IPS-15b (cell line): ENCODE results near the gene WNT6.
"Not testable (repeated sequence)": the region's sequence is repeated elsewhere in the genome, so short reads cannot be mapped to it uniquely, and the experiment has no call there.

Experiments
- H3K27me3 ChIP-seq: one replicate; pipeline ENCODE4 v1.6.1; 2013; ENCODE audit warnings: low read length; ENCODE audit not compliant: control insufficient read depth, insufficient read depth
- H3K36me3 ChIP-seq: one replicate; pipeline ENCODE4 v1.6.1; 2013; ENCODE audit warnings: low read length; ENCODE audit not compliant: control insufficient read depth, insufficient read depth
- H3K4me1 ChIP-seq: one replicate; pipeline ENCODE4 v1.6.1; 2013; ENCODE audit warnings: mild to moderate bottlenecking, low read length; ENCODE audit not compliant: control insufficient read depth, insufficient read depth
- H3K4me3 ChIP-seq: one replicate; pipeline ENCODE4 v1.5.1; 2013; ENCODE audit warnings: low read depth, low read length
- H3K9ac ChIP-seq: one replicate; pipeline ENCODE4 v1.6.1; 2013; ENCODE audit warnings: low read depth, mild to moderate bottlenecking, low read length
- H3K9me3 ChIP-seq: one replicate; pipeline ENCODE4 v1.6.1; 2013; ENCODE audit warnings: mild to moderate bottlenecking, low read length; ENCODE audit not compliant: control insufficient read depth, insufficient read depth

WNT6 gene

DNA sequence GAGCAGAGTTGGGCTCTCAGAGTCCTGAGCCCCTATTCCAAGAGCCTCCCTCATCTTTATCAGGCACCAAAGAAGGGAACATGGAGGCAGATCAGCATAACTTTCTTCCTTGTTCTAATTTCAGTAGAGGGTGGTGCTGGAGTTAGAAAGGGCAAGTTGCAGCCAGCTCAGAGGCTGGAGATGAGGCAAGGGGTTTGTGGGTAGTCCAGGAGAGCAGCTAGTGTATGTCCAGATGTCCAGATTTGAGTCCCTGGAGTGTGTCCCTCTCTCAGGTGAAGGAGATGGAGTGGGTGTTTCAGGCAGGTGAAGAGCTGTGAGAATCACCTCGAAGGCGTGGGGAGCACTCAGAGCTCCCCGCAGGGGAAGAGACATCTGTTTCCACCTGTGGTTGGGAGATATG, 27.5 kb upstream of the WNT6 start:
- no peak overlapping the region for H3K4me3 ChIP-seq
- no peaks in the 10 kb centered on the region for H3K9me3 ChIP-seq
- no peaks in the 10 kb centered on the region for H3K36me3 ChIP-seq
- H3K27me3 ChIP-seq: peaks cover 3% of the 10 kb centered on the region
- H3K9ac ChIP-seq: no peak overlapping the region
- no peaks in the 10 kb centered on the region for H3K4me1 ChIP-seq

DNA sequence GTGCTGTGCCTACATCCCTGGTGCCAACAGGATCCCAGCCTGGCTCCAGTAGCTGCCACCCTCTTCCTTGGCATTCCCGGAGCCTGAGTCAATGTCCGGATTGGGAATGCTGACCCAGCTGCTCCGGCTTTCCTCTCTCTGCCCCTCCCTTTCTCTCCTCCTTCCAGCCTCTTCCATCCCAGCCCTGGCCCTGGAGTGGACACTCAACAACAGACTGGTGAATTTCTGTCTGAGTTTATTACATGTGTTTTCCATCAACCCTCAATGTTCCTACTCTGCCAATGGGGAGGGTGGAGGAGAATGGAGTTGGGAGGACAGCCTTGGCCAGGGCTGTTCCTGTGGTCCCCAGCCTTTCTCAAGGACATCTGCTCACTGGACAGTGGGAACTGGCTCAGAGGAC, 27.1 kb upstream of the WNT6 start:
- H3K9ac ChIP-seq: no peak overlapping the region
- peaks cover 3% of the 10 kb centered on the region for H3K27me3 ChIP-seq
- no peaks in the 10 kb centered on the region for H3K9me3 ChIP-seq
- no peaks in the 10 kb centered on the region for H3K36me3 ChIP-seq
- no peak overlapping the region for H3K4me3 ChIP-seq
- no peaks in the 10 kb centered on the region for H3K4me1 ChIP-seq

DNA sequence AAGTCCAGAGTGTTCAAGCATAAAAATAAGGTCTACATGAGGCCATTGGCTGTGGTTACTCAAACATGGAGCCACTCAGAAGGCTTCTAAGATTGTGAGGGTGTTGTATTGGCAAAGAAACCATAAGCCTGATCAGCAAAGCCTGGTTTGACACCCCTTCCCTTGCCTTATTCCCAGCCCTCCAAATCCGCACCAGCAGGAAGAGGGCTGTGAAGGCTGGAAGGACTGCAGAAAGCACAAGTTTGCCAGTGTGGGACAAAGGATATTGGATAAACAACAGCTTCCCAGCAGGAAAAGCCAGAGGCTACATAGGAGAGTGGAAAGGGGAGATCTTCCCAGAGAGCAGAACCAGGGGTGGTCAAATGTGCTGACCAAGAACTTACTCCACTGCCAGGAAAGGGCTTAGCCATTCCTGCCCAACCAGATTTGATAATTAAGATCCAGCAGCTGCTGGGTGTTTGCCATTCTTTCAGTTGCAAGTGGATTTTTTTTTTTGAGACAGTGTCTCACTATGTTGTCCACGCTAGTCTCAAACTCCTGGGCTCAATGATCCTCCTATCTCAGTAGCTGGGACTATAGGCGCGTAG, 26.5 kb upstream of the WNT6 start:
- H3K4me1 ChIP-seq: no peaks in the 10 kb centered on the region
- H3K4me3 ChIP-seq: no peak overlapping the region
- no peaks in the 10 kb centered on the region for H3K9me3 ChIP-seq
- H3K9ac ChIP-seq: no peak overlapping the region
- H3K27me3 ChIP-seq: peaks cover 3% of the 10 kb centered on the region
- H3K36me3 ChIP-seq: no peaks in the 10 kb centered on the region

DNA sequence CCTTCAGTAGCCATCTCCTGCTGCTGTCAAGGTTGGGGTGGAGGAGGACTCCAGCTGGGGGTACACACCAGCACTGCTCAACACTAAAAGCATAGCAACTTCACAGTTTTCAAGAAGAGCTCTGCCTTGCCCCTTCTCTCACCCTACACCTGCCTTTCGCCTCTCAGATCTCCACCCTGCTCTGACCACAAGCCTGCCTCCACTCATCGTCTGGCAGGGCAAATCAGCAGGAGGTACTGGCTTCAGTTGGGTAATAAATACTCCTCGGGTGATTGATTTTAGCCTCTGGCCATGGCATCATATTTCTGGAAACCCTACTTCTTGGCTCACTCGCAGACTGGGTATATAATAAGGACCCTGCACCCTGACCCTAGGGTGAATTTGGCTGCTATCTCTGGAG, 24.9 kb upstream of the WNT6 start:
- H3K27me3 ChIP-seq: peaks cover 3% of the 10 kb centered on the region
- H3K9ac ChIP-seq: no peak overlapping the region
- no peaks in the 10 kb centered on the region for H3K9me3 ChIP-seq
- H3K36me3 ChIP-seq: no peaks in the 10 kb centered on the region
- no peaks in the 10 kb centered on the region for H3K4me1 ChIP-seq
- no peak overlapping the region for H3K4me3 ChIP-seq

DNA sequence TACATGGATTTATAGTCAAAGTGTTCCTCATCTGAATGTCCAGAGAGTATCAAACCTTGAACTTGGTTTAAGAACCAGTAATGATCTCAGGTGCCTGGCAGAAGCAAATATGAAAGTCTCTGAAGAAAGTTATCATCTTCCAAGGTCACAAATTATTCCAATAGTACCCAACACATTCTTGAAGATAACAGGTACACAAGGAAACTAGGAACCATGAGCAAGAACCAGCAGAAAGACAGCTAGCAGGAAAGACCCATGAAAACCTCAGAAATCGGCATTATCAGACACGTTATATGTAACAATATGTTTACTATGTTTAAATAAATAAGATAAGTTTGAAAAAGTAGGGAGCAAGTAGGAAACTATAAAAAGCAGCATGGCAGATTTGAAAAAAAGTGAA, 22.1 kb upstream of the WNT6 start:
- Histone ChIP-seq H3K36me3 (no peaks in the 10 kb centered on the region), H3K4me1 (no peaks in the 10 kb centered on the region), H3K4me3 (no peak overlapping the region), H3K9me3 (no peaks in the 10 kb centered on the region), H3K27me3 (peaks cover 3% of the 10 kb centered on the region), H3K9ac (no peak overlapping the region)

DNA sequence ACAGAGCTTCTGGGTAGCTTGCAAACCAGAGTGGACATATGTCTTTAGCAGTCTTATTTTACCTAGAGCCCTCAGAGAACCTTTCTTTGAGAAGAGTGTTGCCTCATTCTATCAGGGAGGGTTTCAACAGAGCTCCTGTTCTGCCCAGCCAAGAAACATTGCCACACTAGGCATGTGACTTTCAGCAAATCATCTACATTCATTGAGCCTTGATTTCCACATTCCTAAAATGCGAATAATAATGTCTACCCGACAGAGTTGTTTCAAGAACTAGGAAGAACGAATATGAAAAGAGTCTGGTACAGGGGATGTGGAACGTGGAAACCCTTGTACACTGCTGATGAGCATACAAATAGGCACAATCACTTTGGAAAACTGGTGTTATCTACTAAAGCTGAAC, 20.2 kb upstream of the WNT6 start:
- H3K4me1 ChIP-seq: no peaks in the 10 kb centered on the region
- H3K9me3 ChIP-seq: no peaks in the 10 kb centered on the region
- no peak overlapping the region for H3K9ac ChIP-seq
- no peaks in the 10 kb centered on the region for H3K27me3 ChIP-seq
- no peak overlapping the region for H3K4me3 ChIP-seq
- H3K36me3 ChIP-seq: no peaks in the 10 kb centered on the region

DNA sequence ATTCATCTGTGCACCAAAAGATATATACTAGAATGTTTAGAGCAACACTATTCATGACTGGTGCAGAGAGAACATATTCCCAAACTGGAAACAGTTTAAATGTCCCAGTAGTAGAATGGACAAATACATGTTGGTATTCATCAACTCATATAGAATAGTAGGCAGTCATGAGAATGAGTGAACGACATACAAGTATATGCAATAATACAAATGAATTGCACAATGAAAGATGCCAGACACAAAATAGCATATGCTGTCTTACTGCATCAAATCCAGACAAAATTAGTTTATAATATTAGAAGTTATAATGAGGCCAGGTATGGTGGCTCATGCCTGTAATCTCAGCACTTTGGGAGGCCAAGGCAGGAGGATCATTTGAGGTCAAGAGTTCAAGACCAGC, 19.7 kb upstream of the WNT6 start:
- Histone ChIP-seq H3K4me3 (no peak overlapping the region), H3K27me3 (no peaks in the 10 kb centered on the region), H3K9me3 (no peaks in the 10 kb centered on the region), H3K36me3 (no peaks in the 10 kb centered on the region), H3K9ac (no peak overlapping the region), H3K4me1 (no peaks in the 10 kb centered on the region)

DNA sequence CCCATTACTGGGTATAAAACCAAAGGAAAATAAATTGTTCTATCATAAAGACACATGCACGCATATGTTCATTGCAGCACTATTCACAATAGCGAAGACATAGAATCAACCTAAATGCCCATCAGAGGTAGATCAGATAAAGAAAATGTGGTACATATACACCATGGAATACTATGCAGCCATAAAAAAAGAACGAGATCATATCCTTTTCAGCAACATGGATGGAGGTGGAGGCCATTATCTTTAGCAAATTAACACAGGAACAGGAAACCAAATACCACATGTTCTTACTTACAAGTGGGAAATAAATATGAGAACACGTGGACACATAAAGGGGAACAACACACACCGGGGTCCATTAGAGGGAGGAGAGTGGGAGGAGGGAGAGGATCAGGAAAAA, 15.3 kb upstream of the WNT6 start:
- not testable (repeated sequence) for H3K36me3 ChIP-seq, H3K27me3 ChIP-seq, H3K9me3 ChIP-seq, H3K9ac ChIP-seq, H3K4me3 ChIP-seq, H3K4me1 ChIP-seq

DNA sequence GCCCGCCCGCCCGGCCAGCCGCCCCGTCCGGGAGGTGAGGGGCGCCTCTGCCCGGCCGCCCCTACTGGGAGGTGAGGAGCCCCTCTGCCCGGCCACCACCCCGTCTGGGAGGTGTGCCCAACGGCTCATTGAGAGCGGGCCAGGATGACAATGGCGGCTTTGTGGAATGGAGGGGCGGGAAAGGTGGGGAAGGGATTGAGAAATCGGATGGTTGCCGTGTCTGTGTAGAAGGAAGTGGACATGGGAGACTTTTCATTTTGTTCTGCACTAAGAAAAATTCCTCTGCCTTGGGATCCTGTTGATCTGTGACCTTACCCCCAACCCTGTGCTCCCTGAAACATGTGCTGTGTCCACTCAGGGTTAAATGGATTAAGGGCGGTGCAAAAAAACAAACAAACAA, 12.6 kb upstream of the WNT6 start:
- not testable (repeated sequence) for H3K4me1 ChIP-seq, H3K9me3 ChIP-seq

DNA sequence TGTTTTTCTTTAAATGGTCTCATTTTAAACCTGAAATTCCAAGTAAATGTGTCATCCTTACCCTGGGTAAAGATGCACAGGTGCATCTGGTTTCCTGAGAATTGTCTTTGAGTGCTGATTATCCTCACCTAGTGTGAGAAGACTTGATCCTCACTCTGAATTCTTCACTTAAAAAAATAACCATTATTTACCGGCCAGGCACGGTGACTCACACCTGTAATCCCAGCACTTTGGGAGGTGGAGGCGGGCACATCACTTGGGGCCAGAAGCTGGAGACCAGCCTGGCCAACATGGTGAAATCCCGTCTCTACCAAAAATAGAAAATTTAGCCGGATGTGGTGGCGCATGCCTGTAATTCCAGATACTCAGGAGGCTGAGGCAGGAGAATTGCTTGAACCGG, 9.9 kb upstream of the WNT6 start:
- H3K27me3 ChIP-seq: peaks cover 24% of the 10 kb centered on the region
- no peak overlapping the region for H3K4me3 ChIP-seq
- no peaks in the 10 kb centered on the region for H3K36me3 ChIP-seq
- H3K9ac ChIP-seq: no peak overlapping the region
- H3K9me3 ChIP-seq: no peaks in the 10 kb centered on the region
- H3K4me1 ChIP-seq: peaks cover 2% of the 10 kb centered on the region

More for the DNA sequence above, 12.6 kb upstream of the WNT6 start:
- not testable (repeated sequence) for H3K4me3 ChIP-seq, H3K9ac ChIP-seq, H3K27me3 ChIP-seq, H3K36me3 ChIP-seq

DNA sequence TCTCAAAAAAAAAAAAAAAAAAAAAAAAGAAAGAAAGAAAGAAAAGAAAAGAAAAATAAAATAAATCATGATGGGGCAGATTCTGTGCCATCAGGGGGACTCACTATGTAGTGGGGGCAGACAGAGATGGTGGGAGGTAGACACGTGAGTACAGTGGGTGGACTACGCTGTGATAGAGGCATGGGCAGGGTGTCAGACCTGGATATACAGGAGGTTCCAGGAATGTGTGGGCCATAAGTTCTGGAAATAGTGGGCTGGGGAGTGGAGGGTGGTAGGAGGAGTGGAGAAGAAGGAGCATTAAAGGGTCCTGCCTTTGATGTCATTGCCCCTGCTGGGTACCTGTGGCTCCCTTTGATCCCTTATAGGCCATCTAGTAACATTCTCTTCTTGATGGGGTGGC, 8.8 kb upstream of the WNT6 start:
- Histone ChIP-seq H3K36me3 (no peaks in the 10 kb centered on the region), H3K4me1 (peaks cover 11% of the 10 kb centered on the region), H3K4me3 (no peak overlapping the region), H3K27me3 (peaks cover 35% of the 10 kb centered on the region), H3K9me3 (no peaks in the 10 kb centered on the region), H3K9ac (no peak overlapping the region)

DNA sequence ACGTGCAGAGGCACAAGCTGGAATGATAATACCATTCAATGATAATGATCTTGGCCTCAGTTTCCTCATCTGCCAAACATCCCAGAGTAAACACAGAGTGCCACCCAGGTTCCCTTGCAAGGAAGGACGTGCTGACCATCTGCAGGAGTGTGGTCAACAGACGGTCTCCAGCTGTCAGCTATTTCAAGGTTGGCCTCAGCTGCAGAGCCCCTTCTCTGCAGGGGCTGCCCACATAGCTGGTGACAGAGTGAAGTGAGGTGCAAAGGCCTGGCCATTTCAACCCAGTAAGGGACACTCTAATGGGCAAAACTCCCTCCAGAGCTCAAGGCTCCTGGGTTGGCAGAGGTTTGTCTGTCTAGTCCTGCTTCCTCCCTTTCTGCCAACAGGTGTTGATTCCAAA, 8.3 kb upstream of the WNT6 start:
- H3K27me3 ChIP-seq: peaks cover 39% of the 10 kb centered on the region
- no peaks in the 10 kb centered on the region for H3K9me3 ChIP-seq
- H3K9ac ChIP-seq: no peak overlapping the region
- peaks cover 13% of the 10 kb centered on the region for H3K4me1 ChIP-seq
- H3K36me3 ChIP-seq: no peaks in the 10 kb centered on the region
- H3K4me3 ChIP-seq: no peak overlapping the region
